ENCODE results near the gene SRRM3.
A peak's percentile ranks its signal among the peaks of the same experiment; 100 is the strongest.
"Not testable (repeated sequence)": the region's sequence is repeated elsewhere in the genome, so short reads cannot be mapped to it uniquely, and the experiment has no call there.

Gene SRRM3

GRCh38 chr7:76231583-76231982 is 29.9 kb downstream of the SRRM3 start:
- no peak for DNase-seq

DNA sequence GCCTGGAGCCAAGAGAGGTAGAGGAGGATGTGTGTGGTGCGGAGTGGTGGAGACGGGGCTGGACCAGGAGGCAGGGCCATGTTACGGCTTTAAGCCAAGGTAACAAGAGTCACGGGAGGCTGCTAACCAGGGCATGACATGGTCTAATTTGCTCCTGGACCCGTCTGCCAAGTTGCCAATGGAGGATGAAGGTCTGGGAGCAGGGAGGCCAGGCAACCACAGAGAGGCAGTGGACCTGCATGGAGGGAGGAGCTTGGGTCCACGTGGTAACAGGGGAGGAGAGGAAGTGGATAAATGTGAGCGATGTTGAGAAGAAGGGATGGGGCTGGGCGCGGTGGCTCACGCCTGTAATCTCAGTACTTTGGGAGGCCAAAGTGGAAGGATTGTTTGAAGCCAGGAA is 31.0 kb downstream of the SRRM3 start:
- no peak for DNase-seq

DNA sequence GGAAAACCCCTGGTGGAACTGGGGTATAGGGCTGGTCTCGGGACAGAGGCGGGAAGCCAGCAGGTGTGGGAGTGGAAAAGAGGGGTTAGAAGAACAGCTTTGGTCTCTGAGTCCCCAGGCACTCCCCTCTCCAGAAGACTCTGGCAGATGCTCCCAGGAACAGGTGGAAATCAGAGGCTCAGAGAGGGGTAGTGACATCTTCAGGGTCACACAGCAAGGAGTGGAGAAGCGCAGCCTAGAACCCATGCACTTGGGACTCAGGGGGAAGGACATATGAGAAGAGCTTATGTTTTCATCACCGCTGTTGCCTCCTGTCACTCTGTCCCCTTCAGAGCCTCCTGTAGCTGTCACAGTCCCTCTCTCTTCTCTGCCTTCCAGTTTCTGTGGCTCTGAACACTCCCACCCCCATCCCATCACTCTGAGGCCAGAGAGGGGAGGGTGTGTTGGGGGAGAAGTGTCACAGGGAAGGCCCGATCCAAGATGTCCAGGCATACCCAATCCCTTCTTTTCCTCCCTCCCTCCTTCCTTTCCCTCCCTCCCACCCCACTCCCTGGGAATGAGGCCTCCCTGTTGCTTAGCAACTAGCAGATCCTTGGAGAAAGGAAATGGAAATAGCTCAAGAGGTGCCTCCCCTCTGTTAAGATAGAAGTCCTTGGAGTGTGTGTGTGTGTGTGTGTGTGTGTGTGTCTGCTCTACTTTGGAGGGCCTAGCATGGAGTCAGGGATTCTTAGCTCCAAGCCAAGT is 32.0 kb downstream of the SRRM3 start:
- no peak for DNase-seq

- no peak for DNase-seq
These were observed 32.5 kb downstream of the SRRM3 start for GRCh38 chr7:76234282-76234584.

- peak; percentile 86 for DNase-seq
These were observed 33.3 kb downstream of the SRRM3 start for GRCh38 chr7:76234931-76235441.

DNA sequence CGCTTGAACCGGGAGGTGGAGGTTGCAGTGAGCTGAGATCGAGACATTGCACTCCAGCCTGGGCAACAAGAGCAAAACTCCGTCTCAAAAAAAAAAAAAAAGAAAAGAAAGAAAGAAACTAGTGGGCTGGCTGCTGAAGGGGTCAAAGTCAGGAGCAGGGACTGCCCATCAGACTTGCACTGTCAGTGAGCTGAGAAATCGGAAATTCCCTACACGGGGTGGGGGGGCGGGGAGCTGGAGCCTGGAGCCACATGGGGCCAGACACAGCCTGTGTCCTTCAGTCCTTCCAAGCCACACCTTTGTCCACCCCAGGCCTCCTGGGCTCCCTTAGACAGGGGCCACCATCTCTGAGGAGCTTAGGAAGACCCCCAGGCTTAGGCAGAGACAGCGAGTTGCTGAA is 34.5 kb downstream of the SRRM3 start:
- no peak for DNase-seq

- no peak for DNase-seq
These were observed 36.6 kb downstream of the SRRM3 start for GRCh38 chr7:76238326-76238725.

GRCh38 chr7:76241141-76241540 is 39.4 kb downstream of the SRRM3 start:
- no peak for DNase-seq

GRCh38 chr7:76242517-76243063 is 40.9 kb downstream of the SRRM3 start:
- not testable (repeated sequence) for DNase-seq

- DNase-seq, result no peak
These were observed 43.2 kb downstream of the SRRM3 start for GRCh38 chr7:76244781-76245391.

GRCh38 chr7:76246804-76247389 is 45.2 kb downstream of the SRRM3 start:
- DNase-seq, result no peak

GRCh38 chr7:76247938-76248337 is 46.2 kb downstream of the SRRM3 start:
- no peak for DNase-seq

DNA sequence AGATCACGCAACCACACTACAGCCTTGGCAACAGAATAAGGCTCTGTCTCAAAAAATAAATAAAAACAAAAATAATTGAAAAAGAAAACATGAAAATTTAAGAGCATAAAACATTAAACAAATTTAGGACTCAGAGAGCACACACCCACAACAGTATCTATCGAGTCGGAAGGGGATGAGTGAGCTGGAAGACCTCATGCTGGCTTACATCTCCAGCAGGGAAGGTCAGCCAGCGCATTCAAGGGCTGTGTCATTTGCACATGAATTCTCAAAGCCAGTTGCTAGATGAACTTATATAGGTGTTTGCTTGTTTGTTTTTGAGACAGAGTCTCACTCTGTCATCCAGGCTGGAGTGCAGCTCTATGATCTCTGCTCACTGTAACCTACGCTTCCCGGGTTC is 50.3 kb downstream of the SRRM3 start:
- no peak for DNase-seq

DNA sequence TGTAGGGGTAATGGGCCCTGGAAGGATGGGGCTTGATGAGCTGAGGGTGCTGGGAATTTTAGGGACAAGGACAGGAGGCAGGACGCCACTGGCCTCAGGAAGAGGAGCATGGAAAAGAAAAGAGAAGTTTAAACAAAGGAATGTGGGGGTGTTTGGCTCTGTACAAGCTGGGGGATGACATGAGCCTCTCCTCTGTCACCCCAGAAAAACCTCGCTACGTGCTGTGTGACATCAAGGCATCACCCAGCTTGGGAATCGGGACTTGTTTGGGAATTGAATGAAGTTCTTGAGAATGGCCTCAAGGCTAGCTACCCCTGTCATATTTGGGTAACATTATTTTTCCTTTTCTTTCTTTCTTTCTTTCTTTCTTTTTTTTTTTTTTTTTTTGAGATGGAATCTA is 53.1 kb downstream of the SRRM3 start:
- no peak for DNase-seq

- DNase-seq, result no peak
These were observed 56.3 kb downstream of the SRRM3 start for GRCh38 chr7:76257973-76258372.

DNA sequence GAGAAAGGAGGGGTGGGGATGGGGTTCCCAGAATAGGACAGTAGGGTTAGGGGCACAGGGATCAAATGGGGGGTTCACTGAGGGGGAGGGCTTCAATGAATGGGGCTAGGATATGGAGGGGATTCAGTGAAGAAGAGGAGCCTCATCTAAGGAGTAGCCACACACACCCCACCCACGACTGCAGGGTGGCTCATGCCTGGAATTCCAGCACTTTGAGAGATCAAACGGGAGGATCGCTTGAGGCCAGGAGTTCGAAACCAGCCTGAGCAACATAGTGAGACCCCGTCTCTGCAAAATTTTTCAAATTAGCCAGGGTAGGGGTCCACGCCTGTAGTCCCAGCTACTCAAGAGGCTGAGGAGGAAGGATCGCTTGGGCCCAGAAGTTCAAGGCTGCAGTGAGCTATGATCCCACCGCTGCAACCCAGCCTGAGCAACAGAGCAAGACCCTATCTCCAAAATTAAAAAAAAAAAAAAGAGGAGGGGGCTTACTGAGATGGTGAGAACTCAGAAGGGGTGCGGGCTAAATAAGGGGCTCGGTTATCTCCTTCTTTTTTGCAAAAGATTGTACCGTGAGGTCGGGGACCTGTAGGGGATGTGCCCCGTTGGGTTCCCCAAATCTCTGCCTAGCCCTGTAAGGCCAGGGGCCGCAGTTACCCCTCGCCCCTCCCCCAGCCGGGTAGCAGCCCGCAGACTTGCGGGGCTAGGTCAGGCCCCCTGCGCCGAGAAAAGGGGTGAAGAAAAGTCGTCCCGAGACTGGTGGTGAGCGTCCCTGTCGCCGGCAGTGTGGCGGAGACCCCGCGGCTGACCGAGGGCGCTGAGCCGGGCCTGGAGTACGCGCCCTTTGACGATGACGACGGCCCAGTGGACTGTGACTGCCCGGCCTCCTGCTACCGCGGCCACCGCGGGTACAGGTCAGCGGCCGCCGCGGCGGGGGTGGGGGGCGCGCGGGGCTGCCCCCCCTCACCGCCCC is 57.7 kb downstream of the SRRM3 start:
- no peak for DNase-seq

DNA sequence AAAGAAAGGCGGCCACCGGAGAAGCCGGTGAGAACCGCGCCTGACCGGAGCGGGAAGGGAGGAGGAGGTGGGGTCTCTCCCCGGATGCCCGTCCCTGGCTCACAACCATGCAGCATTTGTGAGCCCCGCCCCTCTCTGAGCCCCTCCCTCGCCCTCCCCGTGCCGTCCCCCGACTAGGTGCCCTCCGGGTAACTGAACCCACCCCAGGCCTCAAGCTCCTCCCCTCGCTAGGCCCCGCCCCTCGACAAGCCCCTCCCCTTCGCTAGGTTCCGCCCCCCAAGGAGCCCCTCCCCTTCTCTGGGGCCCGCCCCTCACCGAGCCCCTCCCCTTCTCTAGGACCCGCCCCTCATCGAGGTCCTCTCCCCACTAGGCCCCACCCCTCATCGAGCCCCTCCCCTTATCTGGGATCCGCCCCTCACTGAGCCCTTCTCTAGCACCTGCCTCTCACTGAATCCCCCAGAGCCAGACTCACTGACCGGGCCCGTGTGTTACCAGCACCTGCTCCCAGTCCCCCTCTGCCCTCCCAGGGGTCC is 58.5 kb downstream of the SRRM3 start:
- peak; percentile 78 for DNase-seq

DNA sequence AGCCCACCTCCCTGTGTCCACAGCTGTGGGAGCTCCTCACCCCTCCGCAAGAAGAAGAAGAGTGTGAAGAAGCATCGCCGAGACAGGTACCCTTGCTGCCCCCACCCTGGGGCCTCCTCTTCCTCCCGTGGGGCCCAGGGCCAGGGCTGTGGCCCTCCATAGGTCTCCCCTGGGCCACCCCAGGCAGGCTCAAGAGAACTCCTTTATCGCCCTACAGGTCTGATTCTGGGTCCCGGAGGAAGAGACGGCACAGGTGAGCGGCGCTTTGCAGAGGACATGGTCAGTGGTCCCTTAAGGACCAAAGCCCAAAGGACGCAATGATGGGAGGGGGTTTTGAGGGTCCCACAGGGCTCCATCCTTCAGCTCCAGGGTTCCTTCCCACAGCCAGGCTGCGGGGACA is 59.6 kb downstream of the SRRM3 start:
- no peak for DNase-seq

GRCh38 chr7:76261931-76262330 is 60.2 kb downstream of the SRRM3 start:
- DNase-seq, result no peak

GRCh38 chr7:76262683-76263402 is 61.1 kb downstream of the SRRM3 start:
- no peak for DNase-seq

GRCh38 chr7:76265299-76265698 is 63.6 kb downstream of the SRRM3 start:
- no peak for DNase-seq

Measured in activated effector memory CD4-positive, alpha-beta T cell treated with anti-CD3 and anti-CD28 coated beads, Interleukin-2, amount 50 U/mL, for 16 hours (primary cell).